HepG2 (cell line): ENCODE results near the gene CDYL2. TPM values are rescaled to one million over a fixed set of nuclear protein-coding genes. Genes with fewer than 3 reads are reported as not detected.

Source experiments
- ATAC-seq: fragments of 200-7000 bp; cut with Tn5 transposase; 3 replicates; pipeline ENCODE4 v1.9.1; 2020; ENCODE audit warnings: mild to moderate bottlenecking, moderate library complexity
- BruUV-seq: library from RNA; stranded (reverse); fragments of 400-500 nt; replicated peaks from 2 replicates; lab custom pipeline; 2021; lab: Mats Ljungman, UMichigan
- CTCF ChIA-PET: fragments of 300-600 bp; formaldehyde crosslinking; extraction: SDS; loops from one replicate; lab custom pipeline; 2021; ENCODE audit warnings: low total read pairs, inconsistent platforms, low intra/inter-chr PET ratio; lab: Yijun Ruan, JAX
- POLR2A ChIA-PET: fragments of 350-600 bp; sonication (Branson Sonifier 250); formaldehyde crosslinking; loops from one replicate; lab custom pipeline; 2020; ENCODE audit warnings: antibody characterized with exemption, inconsistent platforms; lab: Yijun Ruan, JAX
- DNase-seq: peaks from one replicate; pipeline ENCODE4 v3.0.0-alpha.2; 2015; ENCODE audit warnings: low spot score
- FAIRE-seq: peaks from 3 replicates; lab custom pipeline; 2011; peaks lifted over from hg19 to GRCh38; lab: Jason Lieb, UNC
- H2AFZ ChIP-seq: one replicate; pipeline ENCODE4 v1.6.1; 2011; ENCODE audit warnings: low read length, inconsistent platforms
- H3K27ac ChIP-seq: fragments of 300-600 bp; 3 replicates; pipeline ENCODE4 v1.8.0; 2011; ENCODE audit warnings: mixed run types, mild to moderate bottlenecking, mixed read lengths, low read length, inconsistent platforms; ENCODE audit not compliant: insufficient read depth; ENCODE audit errors: extremely low read length
- H3K27me3 ChIP-seq, 2 experiments: fragments of 200-600 bp in 1 of 2; 2 replicates in 1 of 2; 3 replicates in 1 of 2; pipeline versions ENCODE4 v1.6.0 to v1.8.0; 2011; ENCODE audit warnings: low read length in 2 of 2, mild to moderate bottlenecking in 2 of 2, moderate library complexity in 2 of 2, inconsistent platforms in 1 of 2; ENCODE audit not compliant: insufficient read depth in 2 of 2, control insufficient read depth in 1 of 2
- H3K36me3 ChIP-seq, 2 experiments: fragments of 200-600 bp in 1 of 2; replicated peaks in 1 of 2; 2 replicates in 1 of 2; 3 replicates in 1 of 2; pipeline versions ENCODE4 v1.5.1 to v1.8.0; 2011; ENCODE audit warnings: low read length in 2 of 2, inconsistent platforms in 1 of 2; ENCODE audit not compliant: insufficient read depth in 2 of 2, control insufficient read depth in 1 of 2
- H3K4me1 ChIP-seq: 2 replicates; pipeline ENCODE4 v1.5.1; 2012; ENCODE audit warnings: low read length, inconsistent platforms; ENCODE audit not compliant: insufficient read depth
- H3K4me2 ChIP-seq: 2 replicates; pipeline ENCODE4 v1.6.0; 2011; ENCODE audit warnings: low read depth, low read length, inconsistent platforms
- H3K4me3 ChIP-seq, 3 experiments: fragments of 200-600 bp in 1 of 3; sonication (generic), shearing (Covaris generic) in 1 of 3; replicated peaks in 1 of 3; 2 replicates each; pipeline ENCODE4 v1.5.1; 2011 to 2016; ENCODE audit warnings: low read length in 3 of 3, inconsistent platforms in 2 of 3, low read depth in 2 of 3, mild to moderate bottlenecking in 2 of 3, control low read depth in 1 of 3, mixed read lengths in 1 of 3; ENCODE audit not compliant: insufficient read depth in 1 of 3
- H3K79me2 ChIP-seq: one replicate; pipeline ENCODE4 v1.6.1; 2011; ENCODE audit warnings: low read length, inconsistent platforms; ENCODE audit not compliant: insufficient read depth
- H3K9ac ChIP-seq: 2 replicates; pipeline ENCODE4 v1.6.0; 2011; ENCODE audit warnings: mild to moderate bottlenecking, low read depth, low read length, inconsistent platforms; ENCODE audit not compliant: insufficient read depth
- H3K9me3 ChIP-seq: 2 replicates; pipeline ENCODE4 v1.5.1; 2012; ENCODE audit warnings: mild to moderate bottlenecking, low read length
- H4K20me1 ChIP-seq: 2 replicates; pipeline ENCODE4 v1.6.0; 2011; ENCODE audit warnings: inconsistent platforms, mild to moderate bottlenecking, low read length, moderate library complexity; ENCODE audit not compliant: insufficient read depth
- FIP1L1 ChIP-seq: fragments of 200-400 bp; formaldehyde crosslinking; IDR thresholded peaks from 2 replicates; pipeline ENCODE4 v1.6.1; 2018; ENCODE audit warnings: low read depth, mild to moderate bottlenecking, low read length, moderate library complexity, borderline replicate concordance; ENCODE audit not compliant: insufficient read depth
- HNRNPLL ChIP-seq: fragments of 200-400 bp; formaldehyde crosslinking; IDR thresholded peaks from 2 replicates; pipeline ENCODE4 v1.6.1; 2017; ENCODE audit warnings: mild to moderate bottlenecking, low read depth, low read length; ENCODE audit not compliant: poor library complexity, severe bottlenecking
- RNF2 ChIP-seq: fragments of 450-650 bp; conservative IDR thresholded peaks from 2 replicates; pipeline ENCODE4 v1.6.1; 2016; ENCODE audit warnings: low read depth
- ZNF33B ChIP-seq: sonication (generic); formaldehyde crosslinking; IDR thresholded peaks from 2 replicates; pipeline ENCODE4 v1.5.1; 2020; ENCODE audit warnings: mild to moderate bottlenecking, missing genetic modification reagents
- ZNF629 ChIP-seq: sonication (generic); formaldehyde crosslinking; conservative IDR thresholded peaks from 2 replicates; pipeline ENCODE4 v1.5.0; 2020; ENCODE audit warnings: missing genetic modification reagents
- ZNF883 ChIP-seq: sonication (generic); formaldehyde crosslinking; IDR thresholded peaks from 2 replicates; pipeline ENCODE4 v1.5.1; 2020; ENCODE audit warnings: mild to moderate bottlenecking, missing genetic modification reagents; ENCODE audit errors: not compliant biosample characterization
- WGBS: methylation state at CpG from one replicate; pipeline ENCODE4 v1.1.6; 2017; ENCODE audit warnings: low lambda C conversion rate; 5-methylcytosine and 5-hydroxymethylcytosine counted together
- in situ Hi-C: cut with HindIII; loops from 2 replicates; pipeline ENCODE4 v1.10.0; 2017; ENCODE audit warnings: low pct_unique_long_range_greater_than_20kb; ENCODE audit not compliant: extremely low pct_ligation_motif_present
- intact Hi-C: fragments of 100-400 bp; cut with micrococcal nuclease; formaldehyde crosslinking; loops from one replicate; pipeline ENCODE4 v1.10.0; 2022; ENCODE audit not compliant: unreplicated experiment
- polyA plus RNA-seq, 8 experiments: library from polyadenylated mRNA; depleted of rRNA in 3 of 8; stranded (reverse) in 7 of 8; unstranded in 1 of 8; fragments of >200 nt; fragmentation: Illumina TruSeq in 4 of 8; extraction: Trizol in 4 of 8; gene quantifications; 2 replicates each; pipeline versions ENCODE4 v1.2.1 to v1.2.3, GENCODE V29; 2011 to 2016; ENCODE audit warnings: low read depth in 4 of 8, missing spikeins in 1 of 8, mixed read lengths in 1 of 8; ENCODE audit not compliant: insufficient read depth in 1 of 8
- total RNA-seq, 5 experiments: library from RNA; depleted of rRNA; stranded (reverse); fragments of >200 nt; fragmentation: Illumina TruSeq; extraction: Trizol; gene quantifications; 2 replicates each; pipeline ENCODE4 v1.2.3, GENCODE V29; 2016; ENCODE audit warnings: low read depth in 1 of 5
- TF ChIP-seq, protein P1 (sequence below): sonication (generic); formaldehyde crosslinking; IDR thresholded peaks from 2 replicates; pipeline ENCODE4 v1.4.0; 2020; ENCODE audit warnings: mild to moderate bottlenecking, missing genetic modification reagents

Gene CDYL2
- total and polyA plus RNA-seq, 2 of the 13 experiments (the other 11 are each of a cell fraction or from before 2014, with no cell fraction given) = 0.07 to 0.35 TPM

DNA sequence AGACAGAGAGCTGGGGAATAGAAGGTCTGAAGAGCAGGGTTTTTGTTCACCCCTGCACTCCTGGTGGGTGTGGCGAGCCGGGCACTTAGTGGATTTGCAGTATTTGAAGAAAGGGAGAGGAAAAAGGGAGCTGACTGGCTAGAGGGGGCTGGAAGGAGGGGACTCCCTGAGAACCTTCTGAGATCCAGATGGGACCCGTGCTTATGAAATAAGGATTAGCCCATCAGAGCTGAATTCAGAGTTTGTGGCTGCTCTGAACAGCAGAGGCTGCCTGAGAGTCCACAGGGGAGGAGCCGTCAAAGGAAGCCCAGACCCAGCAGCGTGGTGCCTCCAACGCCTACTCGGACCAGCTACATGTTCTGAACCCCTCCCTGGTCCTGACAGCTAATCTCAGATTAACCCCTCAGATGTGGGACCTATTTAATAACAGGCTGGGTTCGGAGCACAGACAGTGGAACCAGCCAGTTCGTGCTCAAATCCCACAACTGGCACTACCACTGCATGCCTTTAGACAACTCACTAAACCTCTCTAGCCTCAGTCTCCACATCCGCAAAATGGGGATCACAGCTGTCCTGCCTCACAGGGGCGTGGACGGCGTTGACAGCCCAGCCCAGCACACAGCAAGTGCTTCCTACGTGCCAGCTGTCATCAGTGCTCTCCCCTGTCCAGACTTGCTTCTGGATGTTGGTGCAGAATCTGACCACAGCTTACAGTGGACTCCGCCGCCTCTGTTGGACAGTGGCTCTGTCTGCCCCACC lies 193.0 kb downstream of the CDYL2 start:
- no peak for DNase-seq
- ATAC-seq = no peak
- Histone ChIP-seq H3K4me3 (no peak overlapping the region), H3K4me1 (no peaks in the 10 kb centered on the region), H3K27me3 (no peaks in the 10 kb centered on the region), H3K9me3 (no peaks in the 10 kb centered on the region), H3K27ac (no peak overlapping the region), H4K20me1 (no peaks in the 10 kb centered on the region), H3K36me3 (no peaks in the 10 kb centered on the region), H3K4me2 (no peak overlapping the region), H2AFZ (no peak overlapping the region), H3K79me2 (no peaks in the 10 kb centered on the region), H3K9ac (no peak overlapping the region)
- no peak for FAIRE-seq
- intact Hi-C loops (no loop called here), in situ Hi-C loops (no loop called here)
- POLR2A ChIA-PET = no interaction called here
- peak; percentile 75 for TF ChIP-seq ZNF629
- TF ChIP-seq, protein P1, sequence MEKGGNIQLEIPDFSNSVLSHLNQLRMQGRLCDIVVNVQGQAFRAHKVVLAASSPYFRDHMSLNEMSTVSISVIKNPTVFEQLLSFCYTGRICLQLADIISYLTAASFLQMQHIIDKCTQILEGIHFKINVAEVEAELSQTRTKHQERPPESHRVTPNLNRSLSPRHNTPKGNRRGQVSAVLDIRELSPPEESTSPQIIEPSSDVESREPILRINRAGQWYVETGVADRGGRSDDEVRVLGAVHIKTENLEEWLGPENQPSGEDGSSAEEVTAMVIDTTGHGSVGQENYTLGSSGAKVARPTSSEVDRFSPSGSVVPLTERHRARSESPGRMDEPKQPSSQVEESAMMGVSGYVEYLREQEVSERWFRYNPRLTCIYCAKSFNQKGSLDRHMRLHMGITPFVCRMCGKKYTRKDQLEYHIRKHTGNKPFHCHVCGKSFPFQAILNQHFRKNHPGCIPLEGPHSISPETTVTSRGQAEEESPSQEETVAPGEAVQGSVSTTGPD (CRISPR knock-in tag) = no peak
- no peak for TF ChIP-seq HNRNPLL
- no peak for TF ChIP-seq ZNF33B (CRISPR knock-in tag)
- TF ChIP-seq ZNF883 (CRISPR knock-in tag) = peak; percentile 18
- no peak for TF ChIP-seq FIP1L1
- TF ChIP-seq RNF2 = no peak
- WGBS = 44% methylated on average over 11 of the region's 16 CpGs
- CTCF ChIA-PET = no interaction called here
- BruUV-seq = no TSS peak
